Renal pelvis (tissue), 4 donors: ENCODE measurements around the gene PTX4. TPM values are rescaled to one million over a fixed set of nuclear protein-coding genes. Genes with fewer than 3 reads are reported as not detected.

Source experiments
- DNase-seq: peaks from one replicate; pipeline ENCODE4 v3.0.0-alpha.2; 2013
- polyA plus RNA-seq, 3 donors: library from polyadenylated mRNA; unstranded; fragments of 120-200 nt; gene quantifications; one replicate each; pipeline ENCODE4 v1.2.1, GENCODE V29; 2013; ENCODE audit not compliant: insufficient read length in 3 of 3

The PTX4 gene
- polyA plus RNA-seq, 3 donors: not detected

DNA sequence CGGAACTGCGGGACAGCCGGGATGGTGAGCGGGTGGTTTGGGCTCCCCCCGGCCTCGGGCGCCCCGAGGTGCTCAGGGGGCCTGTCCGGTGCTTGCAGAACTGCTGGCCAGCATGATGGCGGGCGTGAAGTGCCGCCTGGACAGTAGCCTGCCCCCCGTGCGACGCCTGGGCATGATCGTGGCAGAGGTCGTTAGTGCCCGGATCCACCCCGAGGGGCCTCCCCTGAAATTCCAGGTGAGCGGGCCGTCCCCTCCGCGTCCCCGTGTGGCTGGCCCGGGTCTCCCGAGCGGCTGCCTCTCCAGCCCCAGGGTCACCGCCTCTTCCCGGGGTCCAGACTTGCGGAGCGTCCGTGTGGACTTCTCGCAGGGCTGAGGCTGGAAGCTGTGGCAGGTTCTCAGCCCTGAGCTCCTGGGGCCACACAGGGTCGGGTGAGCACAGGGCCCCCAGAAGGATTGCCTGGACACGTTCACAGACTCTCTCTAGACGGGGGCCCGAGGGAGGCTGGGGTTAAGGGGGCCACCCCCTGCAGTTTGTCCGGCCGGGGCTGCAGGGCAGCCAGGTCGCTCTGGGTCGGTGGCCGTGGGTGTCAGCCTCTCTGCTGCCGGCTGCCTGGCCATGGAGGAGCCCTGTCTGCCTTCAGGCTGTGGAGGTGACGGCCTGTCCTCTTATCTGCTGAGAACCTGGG is 11.9 kb upstream of the PTX4 start:
- DNase-seq: no peak

GRCh38 chr16:1499756-1500464 is 11.2 kb upstream of the PTX4 start:
- DNase-seq: no peak

DNA sequence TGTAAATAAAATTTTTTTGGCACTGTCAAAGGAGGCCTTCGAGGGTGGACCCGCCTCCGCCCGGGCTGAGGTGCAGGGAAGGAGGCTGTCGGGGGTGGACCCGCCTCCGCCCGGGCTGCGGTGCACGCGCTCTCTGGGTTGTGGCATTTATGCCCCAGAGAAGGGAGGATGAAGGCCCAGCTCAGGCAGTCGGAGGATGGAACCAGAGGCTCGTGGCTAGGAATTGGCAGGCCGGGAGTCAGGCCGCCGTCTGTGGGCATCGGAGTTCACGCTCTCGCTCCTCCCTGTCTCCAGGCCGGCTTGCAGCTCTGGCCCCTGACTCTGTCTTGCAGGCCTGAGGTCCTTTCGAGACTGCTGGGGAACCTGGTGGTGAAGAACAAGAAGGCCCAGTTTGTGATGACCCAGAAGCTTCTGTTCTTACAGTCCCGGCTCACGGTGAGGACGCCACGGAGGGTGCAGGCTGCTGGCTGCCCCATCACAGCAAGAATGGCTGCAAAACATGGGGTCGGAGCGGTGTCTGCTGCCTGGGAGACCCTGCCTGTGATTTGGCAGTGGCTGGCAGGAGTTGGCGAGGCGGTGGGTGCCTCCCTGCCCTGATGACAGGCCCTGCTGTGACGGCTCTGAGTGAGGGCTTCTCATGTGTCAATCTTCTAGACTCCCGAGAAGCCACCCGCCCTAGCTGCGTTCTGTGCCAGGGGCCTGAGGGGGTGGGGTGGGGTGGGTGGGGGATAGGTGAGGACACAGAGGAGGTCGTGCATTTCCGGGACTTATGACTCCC is 10.3 kb upstream of the PTX4 start:
- no peak for DNase-seq

- DNase-seq: no peak
Measured at GRCh38 chr16:1497014-1497598, 8.4 kb upstream of the PTX4 start.

- DNase-seq: no peak
Measured at GRCh38 chr16:1496464-1496863, 7.7 kb upstream of the PTX4 start.

DNA sequence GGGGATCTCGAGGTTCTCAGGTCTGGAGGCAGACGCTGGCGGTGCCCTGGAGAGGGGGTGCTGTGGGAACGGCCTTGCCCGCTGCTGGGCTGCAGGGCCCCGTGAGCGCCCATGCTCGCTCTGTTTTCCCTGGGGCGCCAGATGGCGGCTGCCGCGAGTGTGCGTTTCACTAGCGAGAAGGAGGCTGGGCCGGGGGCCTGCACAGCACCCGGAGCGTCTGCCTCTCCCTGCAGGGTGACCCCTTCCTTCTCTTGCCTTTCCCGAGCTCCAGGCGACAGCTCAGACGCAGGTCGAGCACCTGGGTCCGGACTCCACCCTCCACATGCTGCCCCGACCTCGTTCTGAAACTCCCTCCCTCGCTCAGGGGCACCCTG is 7.1 kb upstream of the PTX4 start:
- DNase-seq: no peak

- no peak for DNase-seq
Measured at GRCh38 chr16:1495211-1495888, 6.6 kb upstream of the PTX4 start.

DNA sequence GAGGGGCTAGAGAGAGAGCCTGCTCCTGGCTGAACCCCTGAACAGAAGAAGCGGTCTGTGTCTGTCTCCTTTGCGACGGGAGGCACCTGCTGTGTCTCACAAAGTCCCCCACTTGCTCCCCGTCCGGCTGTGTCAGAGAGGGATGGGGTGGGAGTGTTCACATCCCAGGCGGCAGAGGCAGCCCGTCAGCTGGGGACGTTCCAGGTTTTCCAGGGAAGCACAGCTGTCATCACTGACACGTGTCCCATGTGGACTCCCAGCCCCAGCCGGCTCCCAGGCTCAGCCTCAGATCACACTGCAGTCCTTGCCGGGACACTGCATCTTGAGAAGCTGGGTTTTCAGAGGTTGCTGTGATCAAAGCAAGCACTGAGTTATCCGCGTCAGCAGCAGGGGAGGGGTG is 6.0 kb upstream of the PTX4 start:
- no peak for DNase-seq

DNA sequence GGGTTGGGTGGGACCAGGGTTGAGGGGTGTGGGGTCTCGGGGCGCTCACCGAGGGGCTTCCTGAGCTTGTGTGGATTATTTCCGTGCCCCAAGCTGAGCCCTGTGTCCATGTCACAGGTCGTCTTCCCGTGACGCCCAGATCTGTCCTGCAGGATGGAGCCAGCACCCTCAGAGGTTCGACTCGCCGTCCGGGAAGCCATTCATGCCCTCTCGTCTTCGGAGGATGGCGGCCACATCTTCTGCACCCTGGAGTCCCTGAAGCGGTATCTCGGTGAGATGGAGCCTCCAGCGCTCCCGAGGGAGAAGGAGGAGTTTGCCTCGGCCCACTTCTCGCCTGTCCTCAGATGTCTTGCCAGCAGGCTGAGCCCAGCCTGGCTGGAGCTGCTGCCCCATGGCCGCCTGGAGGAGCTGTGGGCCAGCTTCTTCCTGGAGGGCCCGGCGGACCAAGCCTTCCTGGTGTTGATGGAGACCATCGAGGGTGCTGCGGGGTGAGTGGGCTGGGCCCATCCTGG is 5.4 kb upstream of the PTX4 start:
- DNase-seq: no peak

DNA sequence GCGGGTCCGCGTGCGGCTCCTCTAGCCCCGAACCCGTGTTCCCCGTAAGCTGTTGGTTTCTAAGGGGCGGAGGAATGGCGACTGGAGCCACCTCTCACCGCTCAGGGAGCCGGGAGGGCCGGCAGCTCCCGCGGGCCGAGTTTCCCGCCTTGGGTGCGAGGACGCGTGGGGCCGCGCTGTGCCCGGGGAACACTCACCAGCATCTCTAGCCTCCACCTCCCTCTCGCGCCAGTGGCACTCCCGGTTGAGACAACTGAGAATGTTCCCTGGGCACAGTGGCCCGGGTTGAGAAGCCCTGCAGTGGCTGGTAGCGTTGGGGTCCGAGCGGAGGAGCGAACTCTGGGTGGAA is 5.0 kb upstream of the PTX4 start:
- DNase-seq: no peak

GRCh38 chr16:1492923-1493745 is 4.4 kb upstream of the PTX4 start, which contains the start of gene TELO2:
TELO2 (plus strand) TSS chr16:1493360; CDS start chr16:1494282, 922 bp downstream.
- DNase-seq: peak; percentile 76

GRCh38 chr16:1492082-1492922 is 3.6 kb upstream of the PTX4 start:
- no peak for DNase-seq

DNA sequence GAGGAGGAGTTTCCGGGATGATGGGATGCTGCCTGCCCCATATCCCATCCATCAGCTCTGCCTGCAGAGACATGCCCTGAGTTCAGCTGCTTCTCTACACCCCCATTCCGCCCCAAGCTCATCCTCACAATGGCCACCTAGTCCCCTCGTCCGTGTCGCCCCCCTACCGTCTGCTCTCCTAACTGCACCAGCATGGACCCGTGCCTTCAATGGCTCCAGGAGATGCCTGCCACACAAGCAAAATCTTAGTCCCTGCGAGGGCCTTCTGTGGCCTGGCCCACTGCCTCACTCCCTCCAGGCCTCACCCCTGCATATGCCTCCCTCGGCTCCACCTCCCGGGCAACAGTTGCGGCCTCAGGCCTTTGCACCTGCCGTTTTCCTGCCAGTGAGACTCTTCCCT is 2.6 kb upstream of the PTX4 start:
- no peak for DNase-seq

DNA sequence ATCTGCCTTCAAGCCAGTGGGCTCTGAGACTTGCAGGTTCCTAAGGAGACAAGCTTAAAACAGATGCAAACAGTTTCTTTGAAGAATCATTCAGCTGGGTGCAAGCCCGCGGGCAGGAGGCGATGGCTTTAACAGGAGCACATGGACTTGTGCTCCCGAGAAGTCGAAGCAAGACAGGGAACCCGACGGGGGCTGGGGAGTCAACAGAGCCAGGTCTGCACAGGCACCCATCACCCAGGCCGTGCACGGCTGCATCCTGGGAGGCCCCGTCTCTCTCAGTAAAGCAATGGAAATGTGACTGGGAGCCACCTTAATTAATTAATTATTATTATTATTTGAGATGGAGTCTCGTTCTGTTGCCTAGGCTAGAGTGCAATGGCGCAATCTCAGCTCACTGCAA is 333 bp upstream of the PTX4 start:
- no peak for DNase-seq

DNA sequence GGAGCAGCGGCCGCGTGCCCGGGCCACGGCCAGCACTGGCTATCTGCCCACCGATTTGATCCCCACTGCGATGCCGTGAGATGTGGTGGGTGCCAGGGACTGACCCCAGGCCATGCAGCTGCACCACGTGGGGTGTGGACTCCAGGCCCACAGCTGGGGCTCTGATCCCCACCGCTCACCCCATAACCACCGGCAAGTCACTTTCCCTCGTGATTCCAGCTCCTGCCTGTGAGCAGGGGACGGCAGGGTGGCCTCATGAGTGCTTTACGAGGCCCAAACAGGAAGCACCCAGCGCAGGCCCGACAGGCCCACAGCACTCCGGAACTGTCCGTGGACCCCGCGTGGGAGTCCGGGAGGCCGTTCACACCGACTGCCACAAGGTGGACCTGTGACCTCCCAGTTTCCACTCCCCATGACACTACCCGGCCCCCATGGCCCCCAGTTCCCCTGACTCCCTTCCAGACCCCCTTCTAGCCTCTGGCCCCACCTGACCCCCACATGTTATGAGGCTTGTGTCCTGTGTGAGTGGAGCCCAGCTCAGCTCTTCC is 616 bp downstream of the PTX4 start:
- DNase-seq: no peak

- no peak for DNase-seq
Measured at GRCh38 chr16:1487395-1488053, 1.2 kb downstream of the PTX4 start.

GRCh38 chr16:1486551-1487390 is 2.0 kb downstream of the PTX4 start:
- no peak for DNase-seq

GRCh38 chr16:1485847-1486496 is 2.8 kb downstream of the PTX4 start:
- DNase-seq: no peak
